Measurements from ENCODE around the gene CCDC85B.
"Not testable (repeated sequence)": the region's sequence is repeated elsewhere in the genome, so short reads cannot be mapped to it uniquely, and the experiment has no call there.

CCDC85B gene

GRCh38 chr11:65887723-65888162 is 2.7 kb upstream of the CCDC85B start:
- no peak for DNase-seq

GRCh38 chr11:65888163-65888814 is 2.2 kb upstream of the CCDC85B start, which contains the start of gene FIBP:
TSS of gene FIBP (minus strand) at chr11:65888471. CDS start at chr11:65888418, 53 bp downstream.
- peak; percentile 74 for DNase-seq

GRCh38 chr11:65891219-65892136 is 1.0 kb downstream of the CCDC85B start:
- no peak for DNase-seq

- DNase-seq, result not testable (repeated sequence)
These were observed 1.7 kb downstream of the CCDC85B start for GRCh38 chr11:65892137-65892540.

GRCh38 chr11:65892661-65893317 is 2.3 kb downstream of the CCDC85B start:
- no peak for DNase-seq

GRCh38 chr11:65894034-65894591 is 3.6 kb downstream of the CCDC85B start:
- DNase-seq, result no peak

- no peak for DNase-seq
These were observed 5.1 kb downstream of the CCDC85B start for GRCh38 chr11:65895482-65895981.

GRCh38 chr11:65896034-65896999 is 5.8 kb downstream of the CCDC85B start:
- DNase-seq, result no peak

GRCh38 chr11:65897020-65897471 is 6.6 kb downstream of the CCDC85B start:
- DNase-seq, result no peak

- no peak for DNase-seq
These were observed 8.3 kb downstream of the CCDC85B start for GRCh38 chr11:65898656-65899355.

GRCh38 chr11:65899356-65900124 is 9.1 kb downstream of the CCDC85B start:
- DNase-seq, result no peak

- DNase-seq, result peak; percentile 55
These were observed 9.8 kb downstream of the CCDC85B start, which contains the start of gene FOSL1 for GRCh38 chr11:65900125-65900898. TSS of gene FOSL1 (minus strand) at chr11:65900388. CDS start at chr11:65900339, 49 bp downstream.

- no peak for DNase-seq
These were observed 10.4 kb downstream of the CCDC85B start for GRCh38 chr11:65900899-65901180.

- DNase-seq, result no peak
These were observed 12.6 kb downstream of the CCDC85B start for GRCh38 chr11:65903068-65903481.

- DNase-seq, result no peak
These were observed 13.2 kb downstream of the CCDC85B start for GRCh38 chr11:65903715-65904114.

- DNase-seq, result no peak
These were observed 16.1 kb downstream of the CCDC85B start for GRCh38 chr11:65906602-65907001.

- no peak for DNase-seq
These were observed 17.4 kb downstream of the CCDC85B start for GRCh38 chr11:65907878-65908277.

- no peak for DNase-seq
These were observed 21.5 kb downstream of the CCDC85B start for GRCh38 chr11:65911682-65912568.

All from GOT3 (cell line).